HPDE6-E6E7 (cell line): ENCODE measurements around the gene DRD2.
"Not testable (repeated sequence)": the region's sequence is repeated elsewhere in the genome, so short reads cannot be mapped to it uniquely, and the experiment has no call there.

Source experiments
- DNase-seq: peaks from one replicate; pipeline ENCODE4 v3.0.0; 2011; ENCODE audit warnings: missing footprints; ENCODE audit errors: extremely low spot score

DRD2 gene

GRCh38 chr11:113475160-113475761, at the start of gene DRD2:
Gene DRD2 (minus strand): TSS chr11:113475398. CDS start chr11:113424651, 50,747 bp downstream.
- no peak for DNase-seq

- not testable (repeated sequence) for DNase-seq
Measured at GRCh38 chr11:113523906-113524305, 48.7 kb upstream of the DRD2 start.

GRCh38 chr11:113521737-113522517, 46.7 kb upstream of the DRD2 start:
- DNase-seq = no peak

GRCh38 chr11:113519989-113520613, 44.9 kb upstream of the DRD2 start:
- DNase-seq = no peak

GRCh38 chr11:113518716-113519495, 43.7 kb upstream of the DRD2 start:
- DNase-seq = no peak

GRCh38 chr11:113517361-113517760, 42.2 kb upstream of the DRD2 start:
- no peak for DNase-seq

GRCh38 chr11:113514856-113515255, 39.7 kb upstream of the DRD2 start:
- DNase-seq = no peak

- DNase-seq = no peak
Measured at GRCh38 chr11:113507341-113507740, 32.1 kb upstream of the DRD2 start.

- no peak for DNase-seq
Measured at GRCh38 chr11:113506893-113507292, 31.7 kb upstream of the DRD2 start.

- no peak for DNase-seq
Measured at GRCh38 chr11:113506461-113506860, 31.3 kb upstream of the DRD2 start.

- DNase-seq = no peak
Measured at GRCh38 chr11:113505541-113506375, 30.6 kb upstream of the DRD2 start.

GRCh38 chr11:113505046-113505445, 29.8 kb upstream of the DRD2 start:
- no peak for DNase-seq

- no peak for DNase-seq
Measured at GRCh38 chr11:113504586-113504985, 29.4 kb upstream of the DRD2 start.

- DNase-seq = no peak
Measured at GRCh38 chr11:113504071-113504470, 28.9 kb upstream of the DRD2 start.

- no peak for DNase-seq
Measured at GRCh38 chr11:113497066-113497910, 22.1 kb upstream of the DRD2 start.

GRCh38 chr11:113496026-113496651, 20.9 kb upstream of the DRD2 start:
- DNase-seq = no peak

GRCh38 chr11:113494021-113494420, 18.8 kb upstream of the DRD2 start:
- DNase-seq = no peak

GRCh38 chr11:113493206-113493605, 18.0 kb upstream of the DRD2 start:
- DNase-seq = no peak

GRCh38 chr11:113488931-113489351, 13.7 kb upstream of the DRD2 start:
- DNase-seq = no peak

GRCh38 chr11:113487622-113488021, 12.4 kb upstream of the DRD2 start:
- no peak for DNase-seq
